Nephron (organoid): Measurements from ENCODE around the gene GNAL.

ENCODE experiments used
- H3K27ac Mint-ChIP-seq, 3 experiments: 2 replicates each; pipeline ENCODE4 v1.8.0; 2020; ENCODE audit warnings: mixed read lengths in 3 of 3, mild to moderate bottlenecking in 2 of 3, moderate library complexity in 1 of 3
- H3K27me3 Mint-ChIP-seq: 2 replicates; pipeline ENCODE4 v1.8.0; 2021; ENCODE audit warnings: low read depth, mild to moderate bottlenecking, moderate library complexity, mixed read lengths
- H3K36me3 Mint-ChIP-seq: 2 replicates; pipeline ENCODE4 v1.8.0; 2020; ENCODE audit warnings: low read depth, mixed read lengths
- H3K4me1 Mint-ChIP-seq: 2 replicates; pipeline ENCODE4 v1.8.0; 2020; ENCODE audit warnings: mixed read lengths
- H3K4me3 Mint-ChIP-seq, 3 experiments: 2 replicates each; pipeline ENCODE4 v1.8.0; 2020; ENCODE audit warnings: mild to moderate bottlenecking in 3 of 3, mixed read lengths in 3 of 3, moderate library complexity in 2 of 3
- H3K9me3 Mint-ChIP-seq: 2 replicates; pipeline ENCODE4 v1.8.0; 2020; ENCODE audit warnings: mixed read lengths
- CTCF ChIP-seq, 3 experiments: fragments of 200-600 bp; sonication (generic); IDR thresholded peaks; one replicate each; pipeline ENCODE4 v1.5.0; 2021; ENCODE audit warnings: antibody characterized with exemption in 3 of 3; ENCODE audit not compliant: unreplicated experiment in 3 of 3

The GNAL gene

GRCh38 chr18:11660691-11661090, 28.4 kb upstream of the GNAL start:
- H3K9me3 Mint-ChIP-seq: no peaks in the 10 kb centered on the region

GRCh38 chr18:11661430-11661829, 27.6 kb upstream of the GNAL start:
- Mint-ChIP-seq H3K4me3 (no peak overlapping the region), H3K4me1 (no peaks in the 10 kb centered on the region), H3K9me3 (no peaks in the 10 kb centered on the region), H3K36me3 (no peaks in the 10 kb centered on the region), H3K27ac (no peak overlapping the region), H3K27me3 (peaks cover 31% of the 10 kb centered on the region)
- no peak for TF ChIP-seq CTCF (IDR thresholded peaks at IDR 0.05; ENCODE audit: unreplicated experiment in 3 of 3)

More at GRCh38 chr18:11660691-11661090, 28.4 kb upstream of the GNAL start:
- TF ChIP-seq CTCF (IDR thresholded peaks at IDR 0.05; ENCODE audit: unreplicated experiment in 3 of 3): no peak
- Mint-ChIP-seq H3K4me3 (no peak overlapping the region), H3K27me3 (peaks cover 25% of the 10 kb centered on the region), H3K4me1 (no peaks in the 10 kb centered on the region), H3K36me3 (no peaks in the 10 kb centered on the region), H3K27ac (no peak overlapping the region)

GRCh38 chr18:11663439-11664029, 25.5 kb upstream of the GNAL start:
- TF ChIP-seq CTCF (IDR thresholded peaks at IDR 0.05; ENCODE audit: unreplicated experiment in 3 of 3): no peak
- Mint-ChIP-seq H3K27me3 (peaks cover 17% of the 10 kb centered on the region), H3K27ac (no peak overlapping the region), H3K9me3 (no peaks in the 10 kb centered on the region), H3K4me3 (no peak overlapping the region), H3K4me1 (peaks cover 4% of the 10 kb centered on the region), H3K36me3 (no peaks in the 10 kb centered on the region)

- Mint-ChIP-seq H3K4me3 (no peak overlapping the region), H3K36me3 (no peaks in the 10 kb centered on the region), H3K9me3 (no peaks in the 10 kb centered on the region), H3K4me1 (peaks cover 12% of the 10 kb centered on the region), H3K27ac (no peak overlapping the region), H3K27me3 (peaks cover 15% of the 10 kb centered on the region)
- no peak for TF ChIP-seq CTCF (IDR thresholded peaks at IDR 0.05; ENCODE audit: unreplicated experiment in 3 of 3)
Observed at GRCh38 chr18:11664286-11664685, 24.8 kb upstream of the GNAL start.

- H3K4me3 Mint-ChIP-seq: no peak overlapping the region
- peaks cover 14% of the 10 kb centered on the region for H3K4me1 Mint-ChIP-seq
- no peak overlapping the region for H3K27ac Mint-ChIP-seq
- TF ChIP-seq CTCF (IDR thresholded peaks at IDR 0.05; ENCODE audit: unreplicated experiment in 3 of 3): no peak
- peaks cover 10% of the 10 kb centered on the region for H3K27me3 Mint-ChIP-seq
- no peaks in the 10 kb centered on the region for H3K36me3 Mint-ChIP-seq
- H3K9me3 Mint-ChIP-seq: no peaks in the 10 kb centered on the region
Observed at GRCh38 chr18:11665146-11665545, 23.9 kb upstream of the GNAL start.

GRCh38 chr18:11665587-11665986, 23.5 kb upstream of the GNAL start:
- H3K27me3 Mint-ChIP-seq: peaks cover 13% of the 10 kb centered on the region
- peaks cover 18% of the 10 kb centered on the region for H3K4me1 Mint-ChIP-seq
- no peak for TF ChIP-seq CTCF (IDR thresholded peaks at IDR 0.05; ENCODE audit: unreplicated experiment in 3 of 3)

More at GRCh38 chr18:11665587-11665986, 23.5 kb upstream of the GNAL start:
- no peaks in the 10 kb centered on the region for H3K36me3 Mint-ChIP-seq
- no peak overlapping the region for H3K4me3 Mint-ChIP-seq
- H3K9me3 Mint-ChIP-seq: no peaks in the 10 kb centered on the region
- H3K27ac Mint-ChIP-seq: no peak overlapping the region
